Measurements from ENCODE around the gene SH3BP1.

SH3BP1 gene

DNA sequence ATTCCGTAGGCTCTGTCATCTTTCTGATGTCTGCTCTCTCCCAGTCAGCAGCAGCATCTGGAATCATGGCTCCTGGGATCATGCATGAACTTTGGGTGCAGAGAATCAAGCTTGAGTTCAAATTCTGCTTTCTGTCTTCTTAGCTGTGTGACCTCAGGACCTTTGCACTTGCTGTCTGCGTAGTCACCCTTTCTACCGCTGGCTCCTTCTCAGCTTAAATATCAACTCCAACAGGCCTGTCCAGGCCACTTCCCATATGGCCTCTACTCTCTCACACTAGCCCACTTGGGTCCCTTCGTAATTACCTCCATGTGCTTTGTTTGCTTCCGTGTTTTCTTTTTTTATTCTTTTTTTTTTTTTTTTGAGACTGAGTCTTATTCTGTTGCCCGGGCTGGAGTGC lies 35.4 kb upstream of the SH3BP1 start:
- no peak overlapping the region for H3K4me3 ChIP-seq (ENCODE audit: insufficient read depth in 1 of 2, low read depth in 1 of 2, low read length in 2 of 2)
- no peak overlapping the region for H2AK5ac ChIP-seq (ENCODE audit: low read length, severe bottlenecking)
- no peak overlapping the region for H3K9ac ChIP-seq (ENCODE audit: low read length)
- no peak overlapping the region for H3K4me2 ChIP-seq (ENCODE audit: low read length, poor library complexity, severe bottlenecking)
- no peak overlapping the region for H2BK15ac ChIP-seq (ENCODE audit: low read depth, poor library complexity, severe bottlenecking)
- H3K27ac ChIP-seq (ENCODE audit: low read length, poor library complexity, severe bottlenecking): no peak overlapping the region
- H2BK12ac ChIP-seq (ENCODE audit: low read length in 2 of 2): no peak overlapping the region
- no peak overlapping the region for H3K18ac ChIP-seq (ENCODE audit: low read depth in 1 of 2, low read length in 2 of 2)
- H3K14ac ChIP-seq (ENCODE audit: low read length in 2 of 2): no peak overlapping the region
- H4K8ac ChIP-seq (ENCODE audit: low read length): no peak overlapping the region
- H3K4me1 ChIP-seq (ENCODE audit: control insufficient read depth, insufficient read depth, low read depth, low read length): peaks cover 5% of the 10 kb centered on the region
- 96% methylated on average over 6 of the region's 6 CpGs for WGBS
- no peak overlapping the region for H2BK5ac ChIP-seq (ENCODE audit: low read depth, low read length, poor library complexity, severe bottlenecking)
- H4K91ac ChIP-seq (ENCODE audit: low read length): no peak overlapping the region
- no peak overlapping the region for H2AFZ ChIP-seq (ENCODE audit: low read depth, low read length)
- H2BK120ac ChIP-seq (ENCODE audit: low read depth, low read length): no peak overlapping the region
- H3K27me3 ChIP-seq (ENCODE audit: control insufficient read depth in 1 of 2, insufficient read depth in 1 of 2, low read length in 2 of 2): peaks cover 10 to 20% of the 10 kb centered on the region in 2 experiments
- H3K9me3 ChIP-seq (ENCODE audit: control insufficient read depth, low read length): no peaks in the 10 kb centered on the region
- H3K23ac ChIP-seq (ENCODE audit: low read length in 2 of 2): no peak overlapping the region
- H3K4ac ChIP-seq (ENCODE audit: low read depth in 1 of 2, low read length in 2 of 2): no peak overlapping the region
- no peak for DNase-seq
- H3K36me3 ChIP-seq (ENCODE audit: control insufficient read depth in 1 of 2, insufficient read depth in 2 of 2, low read depth in 1 of 2, low read length in 2 of 2): no peaks in the 10 kb centered on the region
- no peaks in the 10 kb centered on the region for H3K79me1 ChIP-seq (replicated peaks; ENCODE audit: low read length, poor library complexity, severe bottlenecking)

GRCh38 chr22:37604875-37605274 lies 34.6 kb upstream of the SH3BP1 start:
- DNase-seq: no peak

GRCh38 chr22:37607010-37607934 lies 32.2 kb upstream of the SH3BP1 start:
- no peak overlapping the region for H3K27ac ChIP-seq (ENCODE audit: low read length, poor library complexity, severe bottlenecking)
- no peak overlapping the region for H4K91ac ChIP-seq (ENCODE audit: low read length)
- H2BK12ac ChIP-seq (ENCODE audit: low read length in 2 of 2): peak overlapping the region in 1 of 2 experiments; percentile 10
- peaks cover 7% of the 10 kb centered on the region for H3K79me1 ChIP-seq (replicated peaks; ENCODE audit: low read length, poor library complexity, severe bottlenecking)
- H2AFZ ChIP-seq (ENCODE audit: low read depth, low read length): no peak overlapping the region
- no peak overlapping the region for H3K4ac ChIP-seq (ENCODE audit: low read depth in 1 of 2, low read length in 2 of 2)
- DNase-seq: peak; percentile 63
- H3K23ac ChIP-seq (ENCODE audit: low read length in 2 of 2): no peak overlapping the region
- peak overlapping the region; percentile 95 for H3K9ac ChIP-seq (ENCODE audit: low read length)
- H3K9me3 ChIP-seq (ENCODE audit: control insufficient read depth, low read length): no peaks in the 10 kb centered on the region
- H3K27me3 ChIP-seq (ENCODE audit: control insufficient read depth in 1 of 2, insufficient read depth in 1 of 2, low read length in 2 of 2): peaks cover 10% of the 10 kb centered on the region in 2 experiments
- no peak overlapping the region for H2BK120ac ChIP-seq (ENCODE audit: low read depth, low read length)
- H3K4me3 ChIP-seq (ENCODE audit: insufficient read depth in 1 of 2, low read depth in 1 of 2, low read length in 2 of 2): peak overlapping the region in 1 of 2 experiments; percentile 72
- H4K8ac ChIP-seq (ENCODE audit: low read length): no peak overlapping the region
- no peak overlapping the region for H3K14ac ChIP-seq (ENCODE audit: low read length in 2 of 2)
- peaks cover 18% of the 10 kb centered on the region for H3K4me1 ChIP-seq (ENCODE audit: control insufficient read depth, insufficient read depth, low read depth, low read length)
- H3K4me2 ChIP-seq (ENCODE audit: low read length, poor library complexity, severe bottlenecking): peak overlapping the region; percentile 67
- no peak overlapping the region for H2BK15ac ChIP-seq (ENCODE audit: low read depth, poor library complexity, severe bottlenecking)
- no peak overlapping the region for H3K18ac ChIP-seq (ENCODE audit: low read depth in 1 of 2, low read length in 2 of 2)
- no peak overlapping the region for H2AK5ac ChIP-seq (ENCODE audit: low read length, severe bottlenecking)
- H3K36me3 ChIP-seq (ENCODE audit: control insufficient read depth in 1 of 2, insufficient read depth in 2 of 2, low read depth in 1 of 2, low read length in 2 of 2): peaks cover 0 to 6% of the 10 kb centered on the region in 2 experiments
- H2BK5ac ChIP-seq (ENCODE audit: low read depth, low read length, poor library complexity, severe bottlenecking): no peak overlapping the region
- WGBS: 12% methylated on average over 32 of the region's 44 CpGs

More at GRCh38 chr22:37604875-37605274, 34.6 kb upstream of the SH3BP1 start:
- no peak overlapping the region for H3K4ac ChIP-seq (ENCODE audit: low read depth in 1 of 2, low read length in 2 of 2)
- no peak overlapping the region for H2BK15ac ChIP-seq (ENCODE audit: low read depth, poor library complexity, severe bottlenecking)
- 83% methylated on average over 4 of the region's 5 CpGs for WGBS
- no peak overlapping the region for H3K4me3 ChIP-seq (ENCODE audit: insufficient read depth in 1 of 2, low read depth in 1 of 2, low read length in 2 of 2)
- H4K8ac ChIP-seq (ENCODE audit: low read length): no peak overlapping the region
- no peak overlapping the region for H2BK5ac ChIP-seq (ENCODE audit: low read depth, low read length, poor library complexity, severe bottlenecking)
- no peak overlapping the region for H3K27ac ChIP-seq (ENCODE audit: low read length, poor library complexity, severe bottlenecking)
- no peak overlapping the region for H2AK5ac ChIP-seq (ENCODE audit: low read length, severe bottlenecking)
- H2BK12ac ChIP-seq (ENCODE audit: low read length in 2 of 2): no peak overlapping the region
- H3K4me1 ChIP-seq (ENCODE audit: control insufficient read depth, insufficient read depth, low read depth, low read length): peaks cover 7% of the 10 kb centered on the region
- no peak overlapping the region for H2AFZ ChIP-seq (ENCODE audit: low read depth, low read length)
- H3K4me2 ChIP-seq (ENCODE audit: low read length, poor library complexity, severe bottlenecking): no peak overlapping the region
- H3K14ac ChIP-seq (ENCODE audit: low read length in 2 of 2): no peak overlapping the region
- no peak overlapping the region for H2BK120ac ChIP-seq (ENCODE audit: low read depth, low read length)
- H3K36me3 ChIP-seq (ENCODE audit: control insufficient read depth in 1 of 2, insufficient read depth in 2 of 2, low read depth in 1 of 2, low read length in 2 of 2): no peaks in the 10 kb centered on the region
- no peaks in the 10 kb centered on the region for H3K9me3 ChIP-seq (ENCODE audit: control insufficient read depth, low read length)
- H3K27me3 ChIP-seq (ENCODE audit: control insufficient read depth in 1 of 2, insufficient read depth in 1 of 2, low read length in 2 of 2): peaks cover 10 to 20% of the 10 kb centered on the region in 2 experiments
- no peak overlapping the region for H4K91ac ChIP-seq (ENCODE audit: low read length)
- H3K79me1 ChIP-seq (replicated peaks; ENCODE audit: low read length, poor library complexity, severe bottlenecking): no peaks in the 10 kb centered on the region
- H3K18ac ChIP-seq (ENCODE audit: low read depth in 1 of 2, low read length in 2 of 2): no peak overlapping the region
- no peak overlapping the region for H3K9ac ChIP-seq (ENCODE audit: low read length)
- H3K23ac ChIP-seq (ENCODE audit: low read length in 2 of 2): no peak overlapping the region

DNA sequence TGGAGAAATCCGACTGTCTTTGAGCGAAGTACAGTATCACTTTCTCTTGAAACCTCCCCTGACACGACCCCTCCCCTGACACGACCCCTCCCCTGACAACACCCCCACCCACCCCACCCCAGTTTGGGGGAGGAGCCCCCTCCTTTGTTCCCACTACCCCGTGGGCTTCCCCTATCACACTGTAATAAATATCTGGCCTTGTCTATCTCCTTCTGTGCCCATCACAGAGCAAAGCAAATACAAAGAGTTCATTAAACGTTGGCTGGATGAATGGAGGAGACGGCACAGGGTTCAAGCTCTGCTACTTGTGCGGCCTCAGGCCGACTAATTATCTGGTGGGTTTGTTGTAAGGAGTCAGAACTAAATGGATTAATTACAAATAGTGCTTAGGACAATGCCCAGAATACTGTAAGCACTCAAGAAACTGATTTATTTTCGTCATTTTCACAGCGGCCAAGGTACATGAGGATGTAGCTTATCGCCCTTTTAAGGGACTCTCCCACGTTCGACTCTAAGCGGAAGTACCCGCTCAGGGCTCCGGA lies 31.5 kb upstream of the SH3BP1 start:
- H2AK5ac ChIP-seq (ENCODE audit: low read length, severe bottlenecking): peak overlapping the region; percentile 79
- no peak overlapping the region for H2BK12ac ChIP-seq (ENCODE audit: low read length in 2 of 2)
- H3K36me3 ChIP-seq (ENCODE audit: control insufficient read depth in 1 of 2, insufficient read depth in 2 of 2, low read depth in 1 of 2, low read length in 2 of 2): peaks cover 0 to 7% of the 10 kb centered on the region in 2 experiments
- H3K23ac ChIP-seq (ENCODE audit: low read length in 2 of 2): no peak overlapping the region
- H3K4ac ChIP-seq (ENCODE audit: low read depth in 1 of 2, low read length in 2 of 2): peak overlapping the region in 1 of 2 experiments; percentile 67
- H3K4me2 ChIP-seq (ENCODE audit: low read length, poor library complexity, severe bottlenecking): peak overlapping the region; percentile 46
- H3K79me1 ChIP-seq (replicated peaks; ENCODE audit: low read length, poor library complexity, severe bottlenecking): peaks cover 10% of the 10 kb centered on the region
- 6% methylated on average over 16 of the region's 17 CpGs for WGBS
- peak overlapping the region; percentile 2 for H2BK120ac ChIP-seq (ENCODE audit: low read depth, low read length)
- H3K4me1 ChIP-seq (ENCODE audit: control insufficient read depth, insufficient read depth, low read depth, low read length): peaks cover 18% of the 10 kb centered on the region
- peak overlapping the region; percentile 95 for H3K9ac ChIP-seq (ENCODE audit: low read length)
- H3K4me3 ChIP-seq (ENCODE audit: insufficient read depth in 1 of 2, low read depth in 1 of 2, low read length in 2 of 2): peak overlapping the region in 1 of 2 experiments; percentile 93
- H2AFZ ChIP-seq (ENCODE audit: low read depth, low read length): no peak overlapping the region
- peak overlapping the region; percentile 98 for H3K27ac ChIP-seq (ENCODE audit: low read length, poor library complexity, severe bottlenecking)
- H4K91ac ChIP-seq (ENCODE audit: low read length): peak overlapping the region; percentile 2
- H3K14ac ChIP-seq (ENCODE audit: low read length in 2 of 2): no peak overlapping the region
- H3K18ac ChIP-seq (ENCODE audit: low read depth in 1 of 2, low read length in 2 of 2): peak overlapping the region in 1 of 2 experiments; percentile 90
- peak overlapping the region; percentile 41 for H4K8ac ChIP-seq (ENCODE audit: low read length)
- peak overlapping the region; percentile 60 for H2BK15ac ChIP-seq (ENCODE audit: low read depth, poor library complexity, severe bottlenecking)
- DNase-seq: no peak
- no peaks in the 10 kb centered on the region for H3K9me3 ChIP-seq (ENCODE audit: control insufficient read depth, low read length)
- H2BK5ac ChIP-seq (ENCODE audit: low read depth, low read length, poor library complexity, severe bottlenecking): peak overlapping the region; percentile 83
- H3K27me3 ChIP-seq (ENCODE audit: control insufficient read depth in 1 of 2, insufficient read depth in 1 of 2, low read length in 2 of 2): peaks cover 8 to 10% of the 10 kb centered on the region in 2 experiments
